Medulla oblongata (tissue), 1 donor: ENCODE results near the gene BCL2L2.
A peak's percentile ranks its signal among the peaks of the same experiment; 100 is the strongest.

Experiments
- DNase-seq: peaks from one replicate; pipeline ENCODE4 v3.0.0-alpha.2; 2015; ENCODE audit errors: extremely low spot score

Gene BCL2L2

GRCh38 chr14:23355871-23356435 lies 49.3 kb downstream of the BCL2L2 start:
- no peak for DNase-seq

GRCh38 chr14:23356662-23357061 lies 50.0 kb downstream of the BCL2L2 start:
- no peak for DNase-seq

- DNase-seq = no peak
These were observed 50.6 kb downstream of the BCL2L2 start for GRCh38 chr14:23357261-23357660.

DNA sequence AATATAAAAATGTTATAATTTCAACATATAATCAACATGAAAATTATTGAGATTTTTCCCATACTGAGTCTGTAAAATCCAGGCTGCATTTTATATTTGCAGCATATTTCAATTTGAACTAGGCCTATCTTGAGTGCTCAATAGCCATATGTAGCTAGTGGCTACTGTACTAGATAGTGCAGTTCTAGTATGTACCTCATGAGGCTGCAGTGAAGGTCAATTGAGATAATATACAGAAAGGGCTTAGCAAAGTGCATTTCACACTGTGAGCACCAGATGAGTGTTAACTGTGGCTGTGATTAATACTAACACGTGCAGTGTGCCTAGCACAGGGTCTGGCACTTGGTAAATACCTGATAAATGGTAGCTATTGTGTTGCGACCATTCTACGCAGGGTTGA lies 51.4 kb downstream of the BCL2L2 start:
- DNase-seq = no peak

- no peak for DNase-seq
These were observed 52.0 kb downstream of the BCL2L2 start for GRCh38 chr14:23358553-23359166.

- no peak for DNase-seq
These were observed 52.6 kb downstream of the BCL2L2 start for GRCh38 chr14:23359167-23359626.

DNA sequence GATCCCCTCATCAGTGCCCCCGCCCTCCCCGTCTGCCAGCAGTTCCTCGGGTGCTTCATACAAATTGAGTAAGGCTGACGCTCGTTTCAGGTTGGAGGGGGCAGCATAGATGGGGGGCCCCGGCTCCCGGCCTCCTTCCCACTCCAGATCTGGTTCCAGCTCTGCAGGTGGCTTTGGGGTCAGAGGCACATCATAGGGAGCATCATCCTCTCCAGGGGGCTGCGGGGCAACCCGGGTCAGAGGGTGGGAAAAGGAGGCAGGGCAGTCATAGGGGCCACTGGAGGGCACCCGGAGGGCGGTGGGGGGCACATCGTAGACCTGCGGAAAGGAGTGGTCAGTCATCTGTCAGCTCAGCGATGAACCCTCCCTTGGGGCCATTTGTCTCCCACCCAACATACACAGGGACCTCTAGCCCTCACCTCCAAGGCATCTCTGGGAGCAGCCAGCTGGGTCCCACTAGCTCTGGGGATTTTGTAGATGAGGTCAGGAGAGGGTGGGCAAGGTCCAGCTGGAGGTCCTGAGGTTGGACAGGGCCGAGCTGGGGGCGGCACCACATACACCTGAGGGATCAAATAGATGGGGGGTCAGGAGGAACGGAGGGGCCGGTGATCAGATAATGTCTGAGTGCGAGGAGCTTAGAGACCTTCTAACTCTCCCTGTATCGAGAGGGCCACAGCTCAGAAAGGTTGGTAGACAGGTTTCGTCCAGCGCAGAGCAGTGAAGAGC lies 53.3 kb downstream of the BCL2L2 start:
- DNase-seq = no peak

GRCh38 chr14:23360496-23360895 lies 53.9 kb downstream of the BCL2L2 start:
- peak; percentile 91 for DNase-seq

- DNase-seq = peak; percentile 78
These were observed 54.7 kb downstream of the BCL2L2 start for GRCh38 chr14:23361320-23361719.
